UCSD-AML1 (cell line): ENCODE data around the gene NUBP2.
A peak's percentile ranks its signal among the peaks of the same experiment; 100 is the strongest.

Experiments
- DNase-seq: peaks from one replicate; lab custom pipeline; 2025; ENCODE audit not compliant: unreplicated experiment; lab: John Stamatoyannopoulos, UW

NUBP2 gene

DNA sequence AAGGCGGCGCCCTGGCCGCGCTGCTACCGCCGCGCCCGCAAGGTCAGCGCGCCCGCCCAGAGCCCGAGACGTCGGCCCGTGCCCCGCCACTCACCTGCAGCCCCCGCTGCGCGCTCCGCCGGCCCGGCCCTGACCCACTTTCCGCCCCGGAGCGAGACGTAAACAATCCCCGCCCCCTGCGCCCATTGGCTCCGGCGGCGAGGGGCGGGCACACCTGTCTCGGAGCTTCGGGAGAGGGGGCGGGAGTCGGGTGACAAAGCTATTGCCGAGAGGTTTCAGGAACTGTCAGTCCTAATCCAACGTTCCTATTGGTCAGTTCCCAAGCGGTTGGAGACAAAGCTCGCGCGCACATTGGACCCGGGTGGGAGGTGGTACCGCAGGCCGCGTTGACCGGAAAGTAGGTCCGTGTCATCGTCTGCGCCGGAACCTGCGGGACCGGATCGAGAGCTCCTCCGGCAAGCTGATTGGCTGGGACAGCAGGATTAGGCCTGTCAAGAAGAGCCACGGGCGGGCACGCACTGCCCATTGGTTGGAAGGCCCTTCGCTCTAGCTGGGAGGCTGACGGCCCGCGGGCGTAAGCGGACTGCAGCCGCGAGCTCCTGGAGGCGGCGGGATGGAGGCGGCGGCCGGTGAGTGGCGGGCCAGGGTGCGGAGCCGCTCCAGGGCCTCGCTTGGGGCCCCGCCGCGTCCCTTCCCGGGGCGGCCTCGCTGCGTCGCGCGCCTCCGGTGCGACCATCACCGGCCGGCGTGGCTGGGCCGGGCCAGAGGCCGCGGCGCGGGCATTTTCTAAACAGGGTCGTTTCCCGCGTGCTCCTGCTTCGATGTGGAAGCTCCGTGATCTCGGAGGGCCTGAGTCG, at the start of gene NUBP2, which contains the start of gene SPSB3:
Gene NUBP2 (plus strand): TSS at position 553 of the 857 bp plus-strand sequence. CDS start 61 bp downstream, at position 614.
Gene SPSB3 (minus strand): TSS at position 164 of the 857 bp plus-strand sequence. CDS start 1,088 bp downstream, outside the sequence.
- DNase-seq: peak; percentile 99

GRCh38 chr16:1734123-1734522, 48.6 kb upstream of the NUBP2 start:
- DNase-seq: no peak

DNA sequence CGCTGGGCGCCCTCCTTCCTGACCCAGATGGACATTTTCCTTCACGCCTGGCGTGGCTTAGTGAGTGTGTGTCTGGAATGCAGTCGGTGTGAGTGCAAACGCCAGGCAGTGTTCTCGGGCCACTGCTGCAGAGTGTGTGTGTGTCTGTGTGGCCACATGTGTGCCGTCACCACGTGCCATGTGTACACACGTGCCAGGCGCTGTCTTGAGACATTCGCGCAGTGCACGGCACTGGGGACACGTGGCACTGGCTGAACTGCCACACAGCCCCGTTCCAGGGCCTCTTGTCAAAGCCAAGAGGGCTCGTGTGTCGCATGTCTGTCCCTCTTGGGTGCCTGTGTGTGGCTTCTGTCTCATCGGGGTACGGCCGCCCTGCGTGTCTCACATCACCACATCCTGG, 47.9 kb upstream of the NUBP2 start:
- DNase-seq: no peak

DNA sequence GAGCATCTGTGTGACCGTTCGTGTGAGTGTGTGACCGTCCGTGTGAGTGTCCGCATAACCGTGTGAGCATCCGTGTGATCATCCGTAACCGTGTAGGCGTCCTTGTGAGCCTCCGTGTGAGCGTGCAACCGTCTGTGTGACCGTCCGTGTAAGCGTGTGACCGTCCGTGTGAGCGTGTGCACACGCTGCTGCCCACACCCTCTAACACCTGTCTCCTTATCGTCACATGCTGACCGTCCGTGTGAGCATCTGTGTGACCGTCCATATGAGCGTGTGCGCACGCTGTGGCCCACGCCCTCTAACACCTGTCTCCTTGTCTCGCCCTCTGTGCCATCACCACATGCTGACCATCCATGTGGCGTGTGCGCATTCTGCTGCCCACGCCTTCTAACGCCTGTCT, 42.5 kb upstream of the NUBP2 start:
- no peak for DNase-seq

GRCh38 chr16:1740781-1741490, 41.8 kb upstream of the NUBP2 start:
- no peak for DNase-seq

GRCh38 chr16:1741553-1742165, 41.1 kb upstream of the NUBP2 start:
- DNase-seq: no peak

GRCh38 chr16:1743376-1744337, 39.1 kb upstream of the NUBP2 start:
- no peak for DNase-seq

DNA sequence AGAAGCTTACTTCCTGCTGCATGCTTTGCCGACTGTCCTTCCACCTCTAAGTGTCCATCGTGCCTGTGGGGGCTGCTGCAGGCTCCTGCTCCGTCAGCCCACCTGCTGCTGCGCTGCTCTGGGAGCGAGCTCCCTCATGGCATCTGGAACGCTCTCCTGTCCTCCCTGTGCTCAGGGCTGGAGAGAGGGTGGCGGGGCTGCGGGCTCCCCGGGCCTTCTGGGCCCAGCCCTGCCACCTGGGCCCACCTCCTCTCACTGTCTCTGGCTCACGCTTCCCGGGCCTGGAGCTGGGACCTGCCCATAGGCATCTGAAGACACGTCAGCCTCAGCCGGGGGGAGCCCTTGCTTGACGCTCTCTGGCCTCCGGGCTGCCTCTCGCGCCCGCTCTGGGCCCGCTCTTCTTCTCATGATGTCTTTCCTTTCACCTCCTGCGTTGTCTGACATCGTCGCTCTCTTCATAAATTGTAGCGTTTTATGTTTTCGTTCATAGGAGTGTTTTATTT, 38.4 kb upstream of the NUBP2 start:
- DNase-seq: no peak

- DNase-seq: no peak
These were observed 37.4 kb upstream of the NUBP2 start for GRCh38 chr16:1745181-1745899.

- DNase-seq: no peak
These were observed 36.7 kb upstream of the NUBP2 start for GRCh38 chr16:1745900-1746692.

DNA sequence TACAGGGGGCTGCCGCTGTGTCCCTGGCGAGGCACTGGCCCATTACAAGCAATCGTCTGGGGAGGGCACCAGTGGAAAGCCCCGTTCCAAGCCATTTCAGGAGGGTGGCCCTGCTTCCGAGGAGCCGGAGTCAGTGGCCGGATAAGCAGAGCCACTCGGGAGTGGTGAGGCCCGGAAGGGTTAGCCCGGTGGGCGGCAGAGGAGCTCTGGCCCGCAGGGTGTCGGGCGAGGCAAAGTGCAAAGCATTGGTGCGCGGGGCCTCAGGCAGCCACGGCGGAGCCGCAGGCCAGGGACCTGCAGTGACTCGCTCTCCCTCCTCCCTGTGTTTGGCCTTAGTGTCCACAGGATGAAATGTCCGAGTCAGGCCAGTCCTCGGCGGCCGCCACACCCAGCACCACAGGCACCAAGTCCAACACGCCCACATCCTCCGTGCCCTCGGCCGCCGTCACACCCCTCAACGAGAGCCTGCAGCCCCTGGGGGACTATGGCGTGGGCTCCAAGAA, 36.0 kb upstream of the NUBP2 start:
- no peak for DNase-seq

GRCh38 chr16:1747934-1748333, 34.8 kb upstream of the NUBP2 start:
- DNase-seq: no peak

DNA sequence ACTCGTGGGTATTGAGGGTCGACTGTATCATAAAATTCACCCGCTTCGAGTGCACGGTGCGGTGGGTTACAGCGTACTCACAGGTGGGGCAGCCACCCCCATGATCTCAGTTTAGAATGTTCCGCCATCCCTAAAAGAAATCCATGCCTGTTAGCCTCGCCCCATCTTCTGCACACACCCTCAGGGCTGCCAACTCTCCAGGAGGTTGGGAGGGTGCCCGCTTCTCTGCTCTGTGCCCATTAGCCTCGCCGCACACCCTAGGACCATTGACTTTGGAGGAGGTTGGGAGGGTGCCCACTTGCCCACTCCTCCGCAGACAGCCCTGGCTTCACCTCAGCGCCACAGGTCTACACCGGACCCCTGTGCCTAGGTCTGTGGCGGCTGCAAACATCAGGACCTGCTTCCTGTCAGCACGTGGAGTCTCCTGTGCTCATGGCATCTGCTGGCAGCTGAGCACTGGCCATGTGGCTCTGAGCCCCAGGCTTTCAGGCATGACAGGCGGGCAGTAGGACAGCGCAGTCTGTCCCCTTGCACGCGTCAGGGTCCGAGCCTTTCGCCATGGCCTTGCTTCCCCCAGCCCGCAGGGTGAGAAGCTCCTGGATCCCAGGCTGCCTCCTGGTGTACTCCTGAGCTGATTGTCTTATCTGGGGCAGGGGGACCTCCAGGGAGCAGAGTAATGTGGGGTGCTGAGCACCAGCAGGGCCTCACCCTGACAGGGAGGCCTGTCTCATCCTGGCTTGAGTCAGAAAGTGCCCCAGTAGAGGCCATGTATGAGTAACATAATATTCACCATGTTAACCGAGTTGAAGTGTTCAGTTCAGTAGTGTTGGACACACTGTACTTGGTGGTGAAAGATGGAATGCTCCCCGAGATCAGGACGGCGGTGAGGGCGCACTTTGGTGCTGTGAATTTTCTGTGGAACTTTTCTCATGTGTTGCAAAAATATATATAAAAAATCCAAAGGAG, 33.3 kb upstream of the NUBP2 start:
- no peak for DNase-seq

- no peak for DNase-seq
These were observed 30.8 kb upstream of the NUBP2 start for GRCh38 chr16:1751946-1752345.

- no peak for DNase-seq
These were observed 29.9 kb upstream of the NUBP2 start for GRCh38 chr16:1752853-1753252.

DNA sequence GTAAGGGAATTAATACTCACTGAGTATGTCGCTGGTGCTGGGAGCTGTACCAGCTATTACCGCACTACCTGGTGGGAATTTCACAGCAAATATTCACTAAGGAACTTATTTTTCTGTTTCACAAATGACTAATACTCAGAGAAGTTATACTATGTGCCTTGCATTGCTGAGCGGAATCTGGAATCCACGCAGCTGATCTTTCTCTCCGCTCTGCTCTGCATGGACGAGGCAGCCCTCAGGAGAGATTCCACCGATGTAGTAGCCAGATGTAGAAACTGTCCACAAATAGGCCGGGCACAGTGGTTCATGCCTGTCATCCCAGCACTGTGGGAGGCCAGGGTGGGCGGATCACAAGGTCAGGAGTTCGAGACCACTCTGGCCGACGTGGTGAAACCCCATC, 28.6 kb upstream of the NUBP2 start:
- DNase-seq: no peak

GRCh38 chr16:1757714-1758461, 24.9 kb upstream of the NUBP2 start:
- no peak for DNase-seq
